Measurements from ENCODE around the gene MAN2A1.
A peak's percentile ranks its signal among the peaks of the same experiment; 100 is the strongest.

Gene MAN2A1

GRCh38 chr5:109689740-109690241 lies at the start of gene MAN2A1:
TSS of gene MAN2A1 (plus strand) at chr5:109689927. CDS start at chr5:109690418, 491 bp downstream.
- peak; percentile 85 to 87 for DNase-seq

DNA sequence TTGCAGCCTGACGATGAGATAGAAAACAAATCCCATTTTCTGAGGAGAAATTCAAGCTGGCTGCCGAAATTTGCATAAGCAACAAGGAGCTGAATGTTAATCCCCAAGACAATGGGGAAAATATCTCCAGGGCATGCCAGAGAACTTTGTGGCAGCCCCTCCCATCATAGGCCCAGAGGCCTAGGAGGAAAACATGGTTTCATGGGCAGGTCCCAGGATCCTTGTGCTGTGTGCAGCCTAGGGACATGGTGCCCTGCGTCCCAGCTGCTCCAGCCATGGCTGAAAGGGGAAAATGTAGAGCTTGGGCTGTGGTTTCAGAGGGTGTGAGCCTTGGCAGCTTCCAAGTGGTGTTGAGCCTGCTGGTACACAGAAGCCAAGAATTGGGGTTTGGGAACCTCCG lies 48.8 kb upstream of the MAN2A1 start:
- no peak for DNase-seq

DNA sequence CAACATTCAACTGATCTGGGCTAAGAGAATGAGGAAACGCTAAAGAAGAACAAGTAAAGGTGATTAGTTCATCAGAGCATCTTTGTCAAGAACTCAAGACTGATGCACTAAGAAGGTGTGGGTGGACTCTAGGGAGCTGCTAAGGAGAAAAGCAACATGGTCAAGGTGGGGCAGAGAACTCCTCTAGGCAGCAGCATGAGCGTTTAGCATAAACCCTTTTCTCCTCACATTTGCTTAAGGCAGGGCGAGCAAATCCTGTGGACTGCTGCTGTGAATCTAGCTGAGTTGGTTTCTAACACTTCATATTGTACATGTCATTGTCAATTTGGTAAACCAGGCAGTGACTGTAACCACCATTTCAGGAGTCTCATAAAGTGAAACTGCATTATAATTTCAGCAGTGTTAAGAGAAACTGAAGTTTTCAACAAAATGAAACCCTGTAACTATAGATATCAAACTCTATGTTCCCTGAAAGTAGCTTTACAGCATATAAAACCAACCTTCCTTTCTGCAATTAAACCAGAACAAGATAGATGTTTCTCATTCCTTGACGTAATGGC lies 45.9 kb upstream of the MAN2A1 start:
- DNase-seq: no peak

- DNase-seq: no peak
Measured at GRCh38 chr5:109644829-109645228, 44.9 kb upstream of the MAN2A1 start.

- no peak for DNase-seq
Measured at GRCh38 chr5:109645707-109646192, 44.0 kb upstream of the MAN2A1 start.

GRCh38 chr5:109649318-109649717 lies 40.4 kb upstream of the MAN2A1 start:
- no peak for DNase-seq

DNA sequence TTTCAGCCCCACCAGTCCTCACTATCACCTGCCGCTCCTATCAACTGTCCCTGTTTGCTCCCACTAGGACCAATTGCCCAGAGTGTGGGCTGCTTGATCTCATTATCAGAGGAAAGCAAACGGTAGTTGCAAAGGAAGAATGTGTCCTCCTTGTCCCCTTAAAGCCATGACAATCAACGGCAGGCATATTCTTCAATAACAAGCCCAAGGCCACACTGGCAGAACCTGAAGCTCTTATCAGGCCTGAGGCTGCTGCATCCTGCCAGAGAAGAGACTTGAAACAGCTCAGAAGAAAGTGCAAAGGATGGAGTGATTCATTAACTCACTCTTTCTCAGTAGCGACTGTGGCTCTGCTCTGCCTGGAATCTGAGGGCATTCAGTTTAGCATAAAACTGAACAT lies 39.2 kb upstream of the MAN2A1 start:
- DNase-seq: no peak

DNA sequence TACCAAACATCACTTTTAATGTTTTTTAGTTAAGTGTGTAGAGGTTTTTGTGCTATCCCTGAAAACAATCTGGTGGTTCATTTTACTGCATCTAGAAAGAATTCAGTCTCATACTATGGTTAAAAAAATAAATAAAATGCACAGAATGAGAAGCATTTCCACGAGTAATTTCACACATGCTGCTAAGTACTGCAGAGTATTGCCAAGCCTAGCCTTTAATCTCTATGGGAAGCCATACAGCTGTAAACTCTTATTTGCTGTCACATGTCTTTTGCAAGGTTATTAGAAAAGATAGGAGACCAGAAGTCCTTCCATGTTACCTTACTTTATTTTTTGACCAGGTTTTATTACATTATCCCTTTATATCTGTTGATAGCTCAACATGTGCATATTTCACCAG lies 37.6 kb upstream of the MAN2A1 start:
- DNase-seq: no peak

- no peak for DNase-seq
Measured at GRCh38 chr5:109653042-109653441, 36.7 kb upstream of the MAN2A1 start.

- no peak for DNase-seq
Measured at GRCh38 chr5:109653561-109654239, 36.0 kb upstream of the MAN2A1 start.

- DNase-seq: no peak
Measured at GRCh38 chr5:109654455-109654854, 35.3 kb upstream of the MAN2A1 start.

GRCh38 chr5:109655841-109656240 lies 33.9 kb upstream of the MAN2A1 start:
- DNase-seq: no peak

DNA sequence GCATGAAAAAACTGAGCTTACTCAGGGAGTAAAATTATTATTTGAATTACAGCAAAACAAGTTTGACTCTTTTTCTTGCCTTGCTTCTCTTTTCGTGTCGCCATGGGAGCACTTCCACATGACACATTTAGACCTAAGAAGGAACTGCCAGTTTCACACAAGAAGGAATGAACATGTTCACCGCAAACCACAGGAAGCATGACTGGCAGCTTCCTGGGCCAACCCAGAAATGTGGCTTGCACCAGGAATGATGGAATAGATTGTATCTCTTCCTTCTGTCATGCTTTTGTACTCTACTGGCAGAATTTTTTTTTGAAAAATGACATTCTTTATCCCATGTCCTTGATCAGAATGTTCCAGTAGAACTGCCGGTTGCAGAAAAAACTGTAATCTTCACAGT lies 32.9 kb upstream of the MAN2A1 start:
- peak; percentile 96 for DNase-seq

DNA sequence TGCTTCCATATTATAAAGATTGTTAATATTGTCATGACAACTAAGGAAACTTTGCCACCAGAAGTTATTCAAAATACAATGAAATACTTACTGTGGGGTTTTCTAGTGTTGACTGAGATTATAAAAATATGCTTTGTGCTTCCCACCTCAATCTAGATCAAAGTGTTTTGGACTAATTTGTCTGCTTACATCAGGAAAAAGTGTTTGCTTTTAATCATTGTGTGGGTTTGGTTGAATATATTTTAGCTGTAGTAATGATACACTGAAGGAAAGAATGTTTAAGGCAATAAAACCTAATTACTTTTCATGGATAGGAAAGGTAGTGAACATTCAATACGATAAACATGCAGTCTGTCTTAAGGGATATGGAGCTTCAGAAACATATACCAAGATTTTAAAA lies 29.8 kb upstream of the MAN2A1 start:
- no peak for DNase-seq

DNA sequence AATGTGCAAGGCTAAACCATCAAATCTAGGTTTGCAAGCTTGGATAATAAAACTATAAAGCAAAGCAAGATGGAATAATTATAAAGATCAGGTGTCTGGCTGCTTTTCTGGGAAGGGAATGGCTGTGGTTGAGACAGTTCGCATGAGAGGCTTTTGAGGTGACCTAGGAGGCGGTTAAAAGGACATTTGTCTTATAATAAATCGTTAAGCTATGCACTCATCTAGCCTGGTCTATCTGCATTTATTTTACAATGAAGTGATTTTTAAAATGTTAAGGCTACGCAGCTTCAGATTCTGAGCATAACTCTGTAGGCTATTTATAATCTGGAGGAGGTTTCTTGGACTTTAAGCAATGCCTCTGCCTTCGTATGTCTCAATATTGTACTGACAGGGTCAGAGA lies 29.4 kb upstream of the MAN2A1 start:
- DNase-seq: no peak

- DNase-seq: no peak
Measured at GRCh38 chr5:109668237-109668636, 21.5 kb upstream of the MAN2A1 start.

- no peak for DNase-seq
Measured at GRCh38 chr5:109668668-109669422, 20.9 kb upstream of the MAN2A1 start.

GRCh38 chr5:109669991-109670706 lies 19.6 kb upstream of the MAN2A1 start:
- DNase-seq: no peak

- DNase-seq: no peak
Measured at GRCh38 chr5:109671136-109671535, 18.6 kb upstream of the MAN2A1 start.

GRCh38 chr5:109674596-109674995 lies 15.1 kb upstream of the MAN2A1 start:
- no peak for DNase-seq

GRCh38 chr5:109676920-109677319 lies 12.8 kb upstream of the MAN2A1 start:
- no peak for DNase-seq

DNA sequence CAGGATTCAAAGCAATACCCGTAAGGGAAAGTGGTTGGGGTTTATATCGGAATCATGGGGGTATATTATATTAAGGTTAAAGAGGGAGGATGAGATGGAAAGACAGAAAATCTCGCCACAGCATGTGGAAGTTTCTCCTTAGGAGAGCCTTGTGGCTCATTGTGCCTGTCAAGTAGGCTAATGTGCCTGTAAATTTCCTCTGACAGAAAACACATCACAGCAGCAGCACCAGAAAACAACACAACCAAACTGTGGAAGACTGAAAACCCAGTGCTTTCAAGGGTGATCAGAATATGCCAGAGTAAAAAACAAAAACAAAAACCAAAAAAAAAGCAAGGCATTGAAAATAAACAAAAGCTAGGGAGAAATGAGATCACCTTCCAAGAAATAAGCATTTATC lies 11.3 kb upstream of the MAN2A1 start:
- no peak for DNase-seq

- DNase-seq: no peak
Measured at GRCh38 chr5:109681763-109682162, 8.0 kb upstream of the MAN2A1 start.
